HepG2 (cell line): Measurements from ENCODE around the gene SNU13. TPM values are rescaled to one million over a fixed set of nuclear protein-coding genes. Genes with fewer than 3 reads are reported as not detected.
A peak's percentile ranks its signal among the peaks of the same experiment; 100 is the strongest.

Experiments
- BRCA1 ChIP-seq: sonication (generic); formaldehyde crosslinking; IDR thresholded peaks from 2 replicates; pipeline ENCODE4 v1.4.0; 2020; ENCODE audit warnings: missing genetic modification reagents
- KMT2A ChIP-seq: sonication (generic); formaldehyde crosslinking; IDR thresholded peaks from 2 replicates; pipeline ENCODE4 v1.4.0; 2020; ENCODE audit warnings: missing genetic modification reagents
- MATR3 ChIP-seq: sonication (generic); formaldehyde crosslinking; IDR thresholded peaks from 2 replicates; pipeline ENCODE4 v1.4.0; 2020; ENCODE audit warnings: missing genetic modification reagents
- MBD4 ChIP-seq: IDR thresholded peaks from 2 replicates; pipeline ENCODE4 v1.6.1; 2012; ENCODE audit warnings: low read length, inconsistent platforms, borderline replicate concordance
- MIER2 ChIP-seq: IDR thresholded peaks from 2 replicates; pipeline ENCODE4 v1.6.1; 2016; ENCODE audit warnings: missing biosample characterization, missing genetic modification reagents
- MIXL1 ChIP-seq: IDR thresholded peaks from 2 replicates; pipeline ENCODE4 v1.6.1; 2016
- MTA1 ChIP-seq: sonication (generic); formaldehyde crosslinking; IDR thresholded peaks from 2 replicates; pipeline ENCODE4 v1.4.0; 2020; ENCODE audit warnings: missing genetic modification reagents, mild to moderate bottlenecking, borderline replicate concordance
- PLRG1 ChIP-seq: fragments of 450-650 bp; conservative IDR thresholded peaks from 2 replicates; pipeline ENCODE4 v1.6.1; 2016
- PRDM15 ChIP-seq: sonication (generic); formaldehyde crosslinking; IDR thresholded peaks from 2 replicates; pipeline ENCODE4 v1.4.0; 2020; ENCODE audit warnings: missing genetic modification reagents
- RXRA ChIP-seq: sonication (generic); formaldehyde crosslinking; IDR thresholded peaks from 2 replicates; pipeline ENCODE4 v1.5.1; 2020; ENCODE audit warnings: missing genetic modification reagents
- SNAI1 ChIP-seq: sonication (generic); formaldehyde crosslinking; IDR thresholded peaks from 2 replicates; pipeline ENCODE4 v1.5.0; 2020; ENCODE audit warnings: mild to moderate bottlenecking, missing genetic modification reagents, borderline replicate concordance
- TCF7L2 ChIP-seq: IDR thresholded peaks from 2 replicates; pipeline ENCODE4 v1.6.1; 2011; ENCODE audit warnings: mild to moderate bottlenecking, low read depth, low read length, moderate library complexity
- ZKSCAN1 ChIP-seq: fragments of 150-350 bp; IDR thresholded peaks from 2 replicates; pipeline ENCODE4 v1.6.1; 2014; ENCODE audit warnings: low read length
- ZNF124 ChIP-seq: sonication (generic); formaldehyde crosslinking; IDR thresholded peaks from 2 replicates; pipeline ENCODE4 v1.4.0; 2020; ENCODE audit warnings: missing genetic modification reagents
- ZNF256 ChIP-seq: sonication (generic); formaldehyde crosslinking; conservative IDR thresholded peaks from 2 replicates; pipeline ENCODE4 v1.4.0; 2020; ENCODE audit warnings: missing genetic modification reagents
- ZNF550 ChIP-seq: sonication (generic); formaldehyde crosslinking; IDR thresholded peaks from 2 replicates; pipeline ENCODE4 v1.4.0; 2020; ENCODE audit warnings: mild to moderate bottlenecking, missing genetic modification reagents, borderline replicate concordance
- ZNF619 ChIP-seq: sonication (generic); formaldehyde crosslinking; IDR thresholded peaks from 2 replicates; pipeline ENCODE4 v1.4.0; 2020; ENCODE audit warnings: mild to moderate bottlenecking, missing genetic modification reagents
- ZNF891 ChIP-seq: sonication (generic); formaldehyde crosslinking; IDR thresholded peaks from 2 replicates; pipeline ENCODE4 v1.5.0; 2020; ENCODE audit warnings: mild to moderate bottlenecking, missing genetic modification reagents
- ZSCAN9 ChIP-seq: IDR thresholded peaks from 2 replicates; pipeline ENCODE4 v1.6.1; 2016; ENCODE audit warnings: borderline replicate concordance
- polyA plus RNA-seq, 8 experiments: library from polyadenylated mRNA; depleted of rRNA in 3 of 8; stranded (reverse) in 7 of 8; unstranded in 1 of 8; fragments of >200 nt; fragmentation: Illumina TruSeq in 4 of 8; extraction: Trizol in 4 of 8; gene quantifications; 2 replicates each; pipeline versions ENCODE4 v1.2.1 to v1.2.3, GENCODE V29; 2011 to 2016; ENCODE audit warnings: low read depth in 4 of 8, missing spikeins in 1 of 8, mixed read lengths in 1 of 8; ENCODE audit not compliant: insufficient read depth in 1 of 8
- total RNA-seq, 5 experiments: library from RNA; depleted of rRNA; stranded (reverse); fragments of >200 nt; fragmentation: Illumina TruSeq; extraction: Trizol; gene quantifications; 2 replicates each; pipeline ENCODE4 v1.2.3, GENCODE V29; 2016; ENCODE audit warnings: low read depth in 1 of 5
- TF ChIP-seq, protein P1 (sequence below): sonication (generic); formaldehyde crosslinking; IDR thresholded peaks from 2 replicates; pipeline ENCODE4 v1.5.0; 2020; ENCODE audit warnings: mild to moderate bottlenecking, missing genetic modification reagents, moderate library complexity
- TF ChIP-seq, protein P2 (sequence below): sonication (generic); formaldehyde crosslinking; IDR thresholded peaks from 2 replicates; pipeline ENCODE4 v1.8.1; 2023; ENCODE audit warnings: missing genetic modification reagents, inconsistent platforms, borderline replicate concordance
- TF ChIP-seq, protein P3 (sequence below): sonication (generic); formaldehyde crosslinking; IDR thresholded peaks from 2 replicates; pipeline ENCODE4 v1.9.0; 2021; ENCODE audit warnings: missing genetic modification reagents, borderline replicate concordance

SNU13 gene
- total and polyA plus RNA-seq, 2 of the 13 experiments (the other 11 are each of a cell fraction or from before 2014, with no cell fraction given) = 203 to 287 TPM

- TF ChIP-seq, protein P1, sequence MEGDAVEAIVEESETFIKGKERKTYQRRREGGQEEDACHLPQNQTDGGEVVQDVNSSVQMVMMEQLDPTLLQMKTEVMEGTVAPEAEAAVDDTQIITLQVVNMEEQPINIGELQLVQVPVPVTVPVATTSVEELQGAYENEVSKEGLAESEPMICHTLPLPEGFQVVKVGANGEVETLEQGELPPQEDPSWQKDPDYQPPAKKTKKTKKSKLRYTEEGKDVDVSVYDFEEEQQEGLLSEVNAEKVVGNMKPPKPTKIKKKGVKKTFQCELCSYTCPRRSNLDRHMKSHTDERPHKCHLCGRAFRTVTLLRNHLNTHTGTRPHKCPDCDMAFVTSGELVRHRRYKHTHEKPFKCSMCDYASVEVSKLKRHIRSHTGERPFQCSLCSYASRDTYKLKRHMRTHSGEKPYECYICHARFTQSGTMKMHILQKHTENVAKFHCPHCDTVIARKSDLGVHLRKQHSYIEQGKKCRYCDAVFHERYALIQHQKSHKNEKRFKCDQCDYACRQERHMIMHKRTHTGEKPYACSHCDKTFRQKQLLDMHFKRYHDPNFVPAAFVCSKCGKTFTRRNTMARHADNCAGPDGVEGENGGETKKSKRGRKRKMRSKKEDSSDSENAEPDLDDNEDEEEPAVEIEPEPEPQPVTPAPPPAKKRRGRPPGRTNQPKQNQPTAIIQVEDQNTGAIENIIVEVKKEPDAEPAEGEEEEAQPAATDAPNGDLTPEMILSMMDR = peak; percentile 39; the same call in 1 of the 2 replicates
- TF ChIP-seq MIER2 (no peak), MTA1 (CRISPR knock-in tag) (0 out of 2 replicates have a peak, but pooled peaks have one; percentile 26), PLRG1 (no peak), ZNF256 (CRISPR knock-in tag) (no peak), MATR3 (CRISPR knock-in tag) (no peak), ZSCAN9 (peak; percentile 63; the same call in 1 of the 2 replicates), MBD4 (no peak), ZNF619 (CRISPR knock-in tag) (no peak), BRCA1 (CRISPR knock-in tag) (no peak; the same call in 1 of the 2 replicates), RXRA (no peak), ZNF550 (CRISPR knock-in tag) (no peak), TCF7L2 (no peak), MIXL1 (CRISPR knock-in tag) (0 out of 2 replicates have a peak, but pooled peaks have one; percentile 66), KMT2A (CRISPR knock-in tag) (peak; percentile 93), ZKSCAN1 (no peak), ZNF124 (no peak), PRDM15 (CRISPR knock-in tag) (no peak), ZNF891 (CRISPR knock-in tag) (peak; percentile 11; the same call in 1 of the 2 replicates), SNAI1 (CRISPR knock-in tag) (no peak)
- TF ChIP-seq, protein P2, sequence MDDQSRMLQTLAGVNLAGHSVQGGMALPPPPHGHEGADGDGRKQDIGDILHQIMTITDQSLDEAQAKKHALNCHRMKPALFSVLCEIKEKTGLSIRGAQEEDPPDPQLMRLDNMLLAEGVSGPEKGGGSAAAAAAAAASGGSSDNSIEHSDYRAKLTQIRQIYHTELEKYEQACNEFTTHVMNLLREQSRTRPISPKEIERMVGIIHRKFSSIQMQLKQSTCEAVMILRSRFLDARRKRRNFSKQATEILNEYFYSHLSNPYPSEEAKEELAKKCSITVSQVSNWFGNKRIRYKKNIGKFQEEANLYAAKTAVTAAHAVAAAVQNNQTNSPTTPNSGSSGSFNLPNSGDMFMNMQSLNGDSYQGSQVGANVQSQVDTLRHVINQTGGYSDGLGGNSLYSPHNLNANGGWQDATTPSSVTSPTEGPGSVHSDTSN = 0 out of 2 replicates have a peak, but pooled peaks have one; percentile 65
- TF ChIP-seq, protein P3, sequence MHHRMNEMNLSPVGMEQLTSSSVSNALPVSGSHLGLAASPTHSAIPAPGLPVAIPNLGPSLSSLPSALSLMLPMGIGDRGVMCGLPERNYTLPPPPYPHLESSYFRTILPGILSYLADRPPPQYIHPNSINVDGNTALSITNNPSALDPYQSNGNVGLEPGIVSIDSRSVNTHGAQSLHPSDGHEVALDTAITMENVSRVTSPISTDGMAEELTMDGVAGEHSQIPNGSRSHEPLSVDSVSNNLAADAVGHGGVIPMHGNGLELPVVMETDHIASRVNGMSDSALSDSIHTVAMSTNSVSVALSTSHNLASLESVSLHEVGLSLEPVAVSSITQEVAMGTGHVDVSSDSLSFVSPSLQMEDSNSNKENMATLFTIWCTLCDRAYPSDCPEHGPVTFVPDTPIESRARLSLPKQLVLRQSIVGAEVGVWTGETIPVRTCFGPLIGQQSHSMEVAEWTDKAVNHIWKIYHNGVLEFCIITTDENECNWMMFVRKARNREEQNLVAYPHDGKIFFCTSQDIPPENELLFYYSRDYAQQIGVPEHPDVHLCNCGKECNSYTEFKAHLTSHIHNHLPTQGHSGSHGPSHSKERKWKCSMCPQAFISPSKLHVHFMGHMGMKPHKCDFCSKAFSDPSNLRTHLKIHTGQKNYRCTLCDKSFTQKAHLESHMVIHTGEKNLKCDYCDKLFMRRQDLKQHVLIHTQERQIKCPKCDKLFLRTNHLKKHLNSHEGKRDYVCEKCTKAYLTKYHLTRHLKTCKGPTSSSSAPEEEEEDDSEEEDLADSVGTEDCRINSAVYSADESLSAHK (CRISPR knock-in tag) = no peak
These were observed at the start of gene SNU13 (continued) for GRCh38 chr22:41688365-41689211.
